ENCODE measurements around the gene SERPINA1.

DNA sequence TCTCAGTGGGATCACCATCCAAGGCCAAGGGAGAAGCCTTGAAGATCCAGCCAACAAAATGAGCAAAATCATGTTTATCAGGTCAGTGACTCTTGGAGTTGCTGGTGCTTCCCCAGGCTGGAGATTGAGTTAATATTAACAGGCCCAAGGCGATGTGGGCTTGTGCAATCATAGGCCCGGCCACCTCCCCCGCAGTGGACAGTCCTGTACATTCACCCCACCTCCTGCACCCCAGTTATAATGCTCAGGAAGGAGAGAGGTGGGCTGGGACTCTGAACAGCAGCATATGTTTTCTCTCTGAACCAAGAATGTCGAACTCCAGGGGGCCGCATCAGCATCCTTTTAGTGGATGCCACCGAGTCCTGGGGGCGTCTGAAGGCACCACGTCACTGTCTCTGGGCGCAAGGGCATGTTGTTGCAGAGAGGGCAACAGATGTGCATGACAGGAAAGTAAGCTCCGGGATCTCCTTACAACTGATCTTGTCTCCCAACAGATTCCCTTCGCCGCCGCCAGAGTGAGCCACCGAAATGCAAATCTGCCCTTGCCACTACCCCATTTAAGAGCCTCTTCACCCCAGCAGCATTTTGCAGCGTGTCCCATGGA is 33.1 kb downstream of the SERPINA1 start:
- TF ChIP-seq, protein P1, sequence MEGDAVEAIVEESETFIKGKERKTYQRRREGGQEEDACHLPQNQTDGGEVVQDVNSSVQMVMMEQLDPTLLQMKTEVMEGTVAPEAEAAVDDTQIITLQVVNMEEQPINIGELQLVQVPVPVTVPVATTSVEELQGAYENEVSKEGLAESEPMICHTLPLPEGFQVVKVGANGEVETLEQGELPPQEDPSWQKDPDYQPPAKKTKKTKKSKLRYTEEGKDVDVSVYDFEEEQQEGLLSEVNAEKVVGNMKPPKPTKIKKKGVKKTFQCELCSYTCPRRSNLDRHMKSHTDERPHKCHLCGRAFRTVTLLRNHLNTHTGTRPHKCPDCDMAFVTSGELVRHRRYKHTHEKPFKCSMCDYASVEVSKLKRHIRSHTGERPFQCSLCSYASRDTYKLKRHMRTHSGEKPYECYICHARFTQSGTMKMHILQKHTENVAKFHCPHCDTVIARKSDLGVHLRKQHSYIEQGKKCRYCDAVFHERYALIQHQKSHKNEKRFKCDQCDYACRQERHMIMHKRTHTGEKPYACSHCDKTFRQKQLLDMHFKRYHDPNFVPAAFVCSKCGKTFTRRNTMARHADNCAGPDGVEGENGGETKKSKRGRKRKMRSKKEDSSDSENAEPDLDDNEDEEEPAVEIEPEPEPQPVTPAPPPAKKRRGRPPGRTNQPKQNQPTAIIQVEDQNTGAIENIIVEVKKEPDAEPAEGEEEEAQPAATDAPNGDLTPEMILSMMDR (IDR thresholded peaks at IDR 0.05; ENCODE audit: low read length), result no peak
- TF ChIP-seq EZH2phosphoT487 (IDR thresholded peaks at IDR 0.05; ENCODE audit: low read length), result no peak
